ENCODE results near the gene UPF3A.
"Not testable (repeated sequence)": the region's sequence is repeated elsewhere in the genome, so short reads cannot be mapped to it uniquely, and the experiment has no call there.

The UPF3A gene

DNA sequence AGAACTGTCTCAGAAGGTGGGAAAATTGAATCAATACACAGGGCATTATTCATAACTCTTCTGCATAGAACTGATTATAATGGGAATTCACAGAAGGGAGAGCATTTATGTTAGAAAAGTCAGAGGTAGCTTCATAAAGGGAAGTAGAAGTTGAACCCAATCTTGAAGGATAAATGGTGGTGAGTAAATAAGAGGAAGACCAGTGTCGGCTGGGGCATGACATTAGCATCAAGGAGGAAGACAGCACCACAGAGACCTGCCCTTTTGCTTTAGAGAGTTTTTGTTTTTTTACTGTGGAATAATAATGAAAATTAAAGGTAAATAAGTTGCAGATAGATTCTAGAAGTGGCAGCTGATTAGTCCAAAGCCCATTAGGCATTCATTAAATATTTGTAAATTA, 24.9 kb upstream of the UPF3A start:
- peaks cover 17% of the 10 kb centered on the region; the same call in 1 of the 2 replicates for H3K4me1 ChIP-seq (ENCODE audit: insufficient read depth, low read length)
- H3K9ac ChIP-seq (ENCODE audit: low read depth, low read length) = no peak overlapping the region
- H3K36me3 ChIP-seq (ENCODE audit: insufficient read depth, low read length) = peaks cover 42% of the 10 kb centered on the region

DNA sequence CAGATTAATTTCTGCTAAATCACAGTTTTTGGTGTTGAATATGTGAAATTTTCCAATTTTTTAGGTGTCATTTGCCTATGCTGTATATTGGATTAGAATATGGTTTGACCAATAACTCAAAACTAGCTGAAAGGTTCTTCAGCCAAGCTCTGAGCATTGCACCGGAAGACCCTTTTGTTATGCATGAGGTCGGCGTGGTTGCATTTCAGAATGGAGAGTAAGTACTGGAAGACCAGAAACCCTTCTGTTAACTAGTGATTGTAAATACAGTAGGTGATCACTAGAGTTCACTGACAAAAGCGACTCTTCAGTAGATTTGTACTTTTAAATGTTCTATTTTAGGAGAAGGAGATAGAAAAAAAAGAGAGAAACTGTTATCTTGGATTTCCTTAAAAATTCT, 24.4 kb upstream of the UPF3A start:
- peaks cover 17% of the 10 kb centered on the region; the same call in 1 of the 2 replicates for H3K4me1 ChIP-seq (ENCODE audit: insufficient read depth, low read length)
- peaks cover 42% of the 10 kb centered on the region for H3K36me3 ChIP-seq (ENCODE audit: insufficient read depth, low read length)
- no peak overlapping the region for H3K9ac ChIP-seq (ENCODE audit: low read depth, low read length)
- H3K9me3 ChIP-seq (ENCODE audit: control insufficient read depth, insufficient read depth, low read length) = no peaks in the 10 kb centered on the region

More for the DNA sequence above, 24.9 kb upstream of the UPF3A start:
- H3K9me3 ChIP-seq (ENCODE audit: control insufficient read depth, insufficient read depth, low read length) = no peaks in the 10 kb centered on the region

DNA sequence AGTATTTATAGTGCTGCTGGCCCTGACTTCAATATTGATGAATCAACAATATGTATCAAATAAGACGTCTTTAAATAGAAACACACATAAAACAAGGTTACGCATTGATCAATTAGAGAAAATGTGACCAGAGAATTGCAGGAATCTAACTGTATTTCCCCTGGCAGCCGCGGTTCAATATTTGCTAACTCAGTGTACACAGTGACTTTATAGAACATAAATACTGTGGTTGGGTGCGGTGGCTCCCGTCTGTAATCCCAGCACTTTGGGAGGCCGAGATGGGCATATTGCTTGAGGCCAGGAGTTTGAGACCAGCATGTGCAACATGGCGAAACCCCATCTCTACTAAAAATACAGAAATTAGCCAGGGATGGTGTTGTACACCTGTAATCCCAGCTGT, 22.8 kb upstream of the UPF3A start:
- H3K36me3 ChIP-seq (ENCODE audit: insufficient read depth, low read length) = peaks cover 47% of the 10 kb centered on the region

DNA sequence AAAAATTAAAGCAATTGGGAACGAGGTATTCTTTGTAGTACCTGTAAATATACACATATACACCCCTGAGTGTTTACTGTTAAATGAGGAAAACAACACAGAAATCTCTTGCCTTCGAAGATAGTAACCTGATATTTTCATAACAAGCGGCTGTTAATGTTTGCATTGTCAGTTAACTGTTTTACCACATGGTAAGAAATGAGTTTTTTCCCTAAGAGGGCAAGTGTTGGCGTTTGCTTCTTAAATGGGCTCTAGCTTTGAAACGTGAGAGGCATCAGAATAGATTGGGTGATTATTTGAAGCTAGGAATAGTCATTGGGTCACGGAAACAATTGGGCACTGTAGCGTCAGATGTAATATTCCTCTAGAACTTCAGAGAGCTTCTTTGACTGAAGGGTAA, 22.0 kb upstream of the UPF3A start:
- H3K9ac ChIP-seq (ENCODE audit: low read depth, low read length) = no peak overlapping the region
- no peaks in the 10 kb centered on the region for H3K9me3 ChIP-seq (ENCODE audit: control insufficient read depth, insufficient read depth, low read length)
- peaks cover 17% of the 10 kb centered on the region; the same call in 1 of the 2 replicates for H3K4me1 ChIP-seq (ENCODE audit: insufficient read depth, low read length)
- H3K36me3 ChIP-seq (ENCODE audit: insufficient read depth, low read length) = peaks cover 51% of the 10 kb centered on the region

More for the DNA sequence above, 22.8 kb upstream of the UPF3A start:
- Histone ChIP-seq H3K9me3 (ENCODE audit: control insufficient read depth, insufficient read depth, low read length) (no peaks in the 10 kb centered on the region), H3K4me1 (ENCODE audit: insufficient read depth, low read length) (peaks cover 17% of the 10 kb centered on the region; the same call in 1 of the 2 replicates), H3K9ac (ENCODE audit: low read depth, low read length) (no peak overlapping the region)

DNA sequence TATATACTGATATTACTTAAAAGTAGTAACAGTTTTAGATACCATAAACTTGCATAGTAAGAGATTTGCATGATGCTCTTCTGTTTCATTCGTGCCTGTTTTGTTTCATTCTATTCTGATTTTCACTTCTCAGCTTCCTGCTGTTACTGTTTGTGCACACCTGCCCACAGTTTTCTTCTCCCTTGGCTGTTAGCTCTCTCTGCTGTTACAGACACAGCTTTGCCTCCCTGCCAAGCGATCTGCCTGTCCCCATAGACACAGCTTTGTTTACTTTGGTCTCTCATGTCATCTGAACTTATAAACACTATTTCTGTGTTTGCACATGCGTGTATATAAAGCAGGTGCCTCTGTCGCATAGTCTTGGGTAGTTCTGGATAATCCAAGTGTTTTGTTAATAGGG, 21.4 kb upstream of the UPF3A start:
- Histone ChIP-seq H3K36me3 (ENCODE audit: insufficient read depth, low read length) (peaks cover 55% of the 10 kb centered on the region), H3K4me1 (ENCODE audit: insufficient read depth, low read length) (peaks cover 17% of the 10 kb centered on the region; the same call in 1 of the 2 replicates), H3K9me3 (ENCODE audit: control insufficient read depth, insufficient read depth, low read length) (no peaks in the 10 kb centered on the region), H3K9ac (ENCODE audit: low read depth, low read length) (no peak overlapping the region)

DNA sequence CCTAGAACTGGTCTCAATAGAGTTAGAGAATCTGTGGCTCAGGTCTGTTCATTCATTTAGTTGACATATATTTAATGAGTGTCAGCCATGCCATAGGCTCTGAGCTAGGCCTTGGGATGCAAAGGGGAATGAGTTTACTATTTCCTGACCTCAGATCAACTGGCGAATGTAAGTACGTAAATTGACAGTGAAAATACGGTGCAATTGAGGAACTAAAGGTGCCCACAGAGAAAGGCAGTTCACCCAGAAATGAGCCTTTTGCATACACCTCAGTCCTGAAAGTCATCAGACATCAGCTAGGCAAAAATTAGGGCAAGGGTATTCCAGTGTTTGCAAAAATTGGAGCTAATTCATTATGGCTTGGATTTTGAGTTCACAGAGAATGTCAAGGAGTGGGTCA, 20.6 kb upstream of the UPF3A start:
- Histone ChIP-seq H3K36me3 (ENCODE audit: insufficient read depth, low read length) (peaks cover 52% of the 10 kb centered on the region), H3K4me1 (ENCODE audit: insufficient read depth, low read length) (peaks cover 17% of the 10 kb centered on the region; the same call in 1 of the 2 replicates), H3K9me3 (ENCODE audit: control insufficient read depth, insufficient read depth, low read length) (no peaks in the 10 kb centered on the region), H3K9ac (ENCODE audit: low read depth, low read length) (no peak overlapping the region)

DNA sequence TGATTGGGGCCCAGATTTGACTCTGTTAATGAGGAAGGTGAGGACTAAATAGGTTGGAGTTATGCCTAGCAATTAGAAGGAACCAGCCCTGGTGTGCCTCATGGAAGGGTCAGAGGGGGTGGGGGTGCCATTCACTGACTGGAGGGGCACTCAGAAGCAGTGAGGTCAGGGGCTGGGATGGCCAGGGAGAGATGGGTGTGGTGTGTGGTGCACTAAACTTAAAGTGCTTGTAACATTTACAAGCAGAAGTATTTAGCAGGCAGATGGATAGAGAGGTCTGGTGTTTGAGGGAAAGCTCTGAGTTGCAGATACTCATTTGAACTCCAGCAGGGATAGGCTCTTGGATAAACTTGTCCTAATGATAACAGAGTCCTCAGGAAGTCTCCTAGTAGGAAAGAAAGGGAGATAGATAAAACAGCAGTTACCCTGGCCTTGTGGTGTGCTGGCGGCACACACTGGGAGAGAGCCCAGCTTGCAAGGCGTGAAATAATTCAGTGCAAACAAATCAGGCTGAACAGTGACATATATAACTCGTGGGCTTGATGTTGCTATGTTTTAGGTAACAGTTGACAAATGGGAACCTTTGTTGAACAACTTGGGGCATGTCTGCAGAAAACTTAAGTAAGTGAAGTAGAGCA, 20.0 kb upstream of the UPF3A start:
- Histone ChIP-seq H3K36me3 (ENCODE audit: insufficient read depth, low read length) (peaks cover 52% of the 10 kb centered on the region), H3K9ac (ENCODE audit: low read depth, low read length) (no peak overlapping the region), H3K9me3 (ENCODE audit: control insufficient read depth, insufficient read depth, low read length) (no peaks in the 10 kb centered on the region), H3K4me1 (ENCODE audit: insufficient read depth, low read length) (peaks cover 12% of the 10 kb centered on the region; the same call in 1 of the 2 replicates)

DNA sequence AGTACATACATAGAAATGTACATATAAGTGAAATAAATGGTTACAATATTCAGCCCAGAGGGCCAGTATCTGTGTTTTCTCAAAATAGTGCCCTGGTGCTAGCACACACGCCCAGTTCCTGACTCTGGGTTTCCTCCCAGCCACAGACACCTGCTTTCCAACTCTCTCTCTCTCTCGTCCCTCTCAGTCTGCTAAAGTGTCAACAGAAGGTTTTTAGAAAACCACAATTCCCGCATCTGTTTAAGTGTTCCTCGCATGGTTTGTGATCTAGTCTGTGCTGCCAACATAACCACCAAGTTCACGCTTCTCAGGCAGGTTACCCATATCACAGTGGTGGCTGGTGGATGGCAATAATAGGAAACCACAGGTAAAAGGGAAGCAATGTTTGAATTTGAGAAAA, 17.8 kb upstream of the UPF3A start:
- no peaks in the 10 kb centered on the region for H3K4me1 ChIP-seq (ENCODE audit: insufficient read depth, low read length)
- no peak overlapping the region; the same call in 1 of the 2 replicates for H3K9ac ChIP-seq (ENCODE audit: low read depth, low read length)
- peaks cover 52% of the 10 kb centered on the region for H3K36me3 ChIP-seq (ENCODE audit: insufficient read depth, low read length)
- H3K9me3 ChIP-seq (ENCODE audit: control insufficient read depth, insufficient read depth, low read length) = no peaks in the 10 kb centered on the region

DNA sequence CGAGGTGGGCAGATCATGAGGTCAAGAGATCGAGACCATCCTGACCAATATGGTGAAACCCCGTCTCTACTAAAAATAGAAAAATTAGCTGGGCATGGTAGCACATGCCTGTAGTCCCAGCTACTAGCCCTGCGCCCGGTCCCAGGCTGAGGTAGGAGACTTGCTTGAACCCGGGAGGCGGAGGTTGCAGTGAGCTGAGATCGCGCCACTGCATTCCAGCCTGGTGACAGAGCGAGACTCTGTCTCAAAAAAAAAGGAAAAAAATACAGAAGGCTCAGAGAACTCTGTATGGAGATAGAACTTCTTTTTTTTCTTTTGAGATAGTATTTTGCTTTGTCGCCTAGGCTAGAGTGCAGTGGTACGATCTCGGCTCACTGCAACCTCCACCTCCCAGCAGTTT, 17.1 kb upstream of the UPF3A start:
- not testable (repeated sequence) for H3K9ac ChIP-seq (ENCODE audit: low read depth, low read length); H3K9me3 ChIP-seq (ENCODE audit: control insufficient read depth, insufficient read depth, low read length); H3K4me1 ChIP-seq (ENCODE audit: insufficient read depth, low read length)
- peaks cover 56% of the 10 kb centered on the region for H3K36me3 ChIP-seq (ENCODE audit: insufficient read depth, low read length)

DNA sequence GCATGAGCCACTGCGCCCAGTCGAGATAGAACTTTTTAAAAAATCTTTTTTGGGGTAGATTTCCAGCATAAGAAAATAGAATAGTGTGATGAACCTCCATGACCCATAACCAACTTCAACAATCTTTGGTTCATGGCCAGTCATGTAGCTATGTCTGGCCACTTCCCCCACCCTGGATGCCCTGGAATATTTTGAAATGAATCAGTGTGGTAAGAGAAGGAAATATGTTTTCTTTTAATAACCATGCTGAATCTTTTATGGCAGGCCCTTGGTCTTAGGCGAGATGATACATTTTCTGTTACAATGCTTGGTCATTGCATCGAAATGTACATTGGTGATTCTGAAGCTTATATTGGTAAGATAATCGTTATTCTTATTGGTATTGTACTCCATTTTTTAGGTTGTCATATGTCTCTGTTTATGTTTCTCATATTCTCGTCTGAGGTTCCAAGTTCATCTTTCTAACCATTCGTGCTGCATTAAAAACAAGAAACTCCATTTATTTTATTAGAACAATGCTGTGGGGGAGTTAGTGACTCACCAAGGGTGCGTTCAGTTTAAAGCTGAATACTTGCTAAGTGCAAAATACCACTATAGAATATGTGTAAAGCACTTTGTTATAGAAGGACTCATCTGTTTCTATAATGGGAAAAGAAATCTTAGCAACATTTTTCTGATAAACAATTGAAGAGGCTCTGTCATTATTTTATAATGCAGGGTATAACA, 16.4 kb upstream of the UPF3A start:
- Histone ChIP-seq H3K9ac (ENCODE audit: low read depth, low read length) (no peak overlapping the region), H3K36me3 (ENCODE audit: insufficient read depth, low read length) (peaks cover 53% of the 10 kb centered on the region), H3K9me3 (ENCODE audit: control insufficient read depth, insufficient read depth, low read length) (no peaks in the 10 kb centered on the region; the same call in 1 of the 2 replicates), H3K4me1 (ENCODE audit: insufficient read depth, low read length) (no peaks in the 10 kb centered on the region)

DNA sequence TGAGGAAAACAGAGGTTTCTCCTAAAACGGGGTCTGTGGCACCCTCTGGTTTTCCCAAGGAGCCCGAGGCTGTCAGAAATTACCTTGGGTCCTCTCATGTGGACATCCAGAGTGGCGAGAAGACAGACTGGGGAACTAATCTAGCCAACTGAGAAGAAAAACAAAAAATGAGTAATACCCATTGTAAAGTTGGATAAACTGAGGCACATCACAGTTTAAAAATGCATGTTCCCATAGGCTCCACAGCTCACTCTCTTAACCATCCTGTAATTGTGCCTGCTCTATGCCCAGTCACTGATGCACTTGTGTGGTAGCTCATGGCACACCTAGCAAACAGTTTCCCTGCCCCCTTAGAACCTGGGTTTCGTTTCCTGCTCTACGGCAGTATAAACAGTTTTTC, 15.2 kb upstream of the UPF3A start:
- Histone ChIP-seq H3K9ac (ENCODE audit: low read depth, low read length) (no peak overlapping the region), H3K36me3 (ENCODE audit: insufficient read depth, low read length) (peaks cover 46% of the 10 kb centered on the region), H3K9me3 (ENCODE audit: control insufficient read depth, insufficient read depth, low read length) (no peaks in the 10 kb centered on the region; the same call in 1 of the 2 replicates), H3K4me1 (ENCODE audit: insufficient read depth, low read length) (no peaks in the 10 kb centered on the region)

DNA sequence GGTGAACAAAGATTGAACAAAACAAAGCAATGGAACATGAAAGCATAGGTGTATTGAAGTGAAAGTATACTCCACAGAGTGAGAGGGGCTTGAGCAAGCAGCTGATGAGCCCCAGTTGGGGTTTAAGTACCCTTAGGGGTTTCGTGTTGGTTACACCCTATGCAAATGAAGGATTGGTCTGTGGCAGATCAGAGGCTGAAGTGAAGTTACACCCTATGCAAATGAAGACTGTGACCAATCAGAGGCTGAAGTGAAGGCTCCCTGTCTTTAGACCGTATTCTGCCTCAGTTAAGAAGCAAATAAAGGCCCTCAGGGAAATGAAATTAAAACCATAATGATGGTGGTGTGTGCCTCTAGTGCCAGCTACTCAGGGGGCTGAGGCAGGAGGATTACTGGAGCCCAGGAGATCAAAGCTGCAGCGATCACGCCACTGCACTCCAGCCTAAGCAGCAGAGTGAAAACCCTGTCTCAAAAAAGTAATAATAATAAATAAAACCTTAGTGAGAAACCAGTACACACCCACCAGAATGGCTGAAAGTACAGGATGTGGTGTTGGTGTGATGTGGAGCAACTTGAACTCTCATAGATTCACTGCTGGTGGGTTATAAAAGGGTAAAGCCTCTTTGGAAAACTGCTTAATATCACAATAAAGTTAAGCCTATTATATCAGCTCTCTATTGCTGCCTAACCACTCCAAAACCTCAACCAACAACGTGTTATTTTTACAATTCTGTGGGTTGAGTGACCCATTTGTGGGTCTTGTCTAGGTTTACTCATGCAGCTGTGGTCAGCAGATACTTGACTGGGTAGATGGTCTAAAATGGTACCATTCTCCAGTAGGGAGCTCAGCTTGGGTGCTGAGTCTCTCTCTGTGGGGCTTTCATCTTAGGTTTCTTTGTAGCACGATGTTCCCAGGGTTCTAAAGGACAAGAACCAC, 12.8 kb upstream of the UPF3A start:
- no peaks in the 10 kb centered on the region for H3K4me1 ChIP-seq (ENCODE audit: insufficient read depth, low read length)
- no peaks in the 10 kb centered on the region; the same call in 1 of the 2 replicates for H3K9me3 ChIP-seq (ENCODE audit: control insufficient read depth, insufficient read depth, low read length)
- H3K9ac ChIP-seq (ENCODE audit: low read depth, low read length) = no peak overlapping the region
- peaks cover 39% of the 10 kb centered on the region for H3K36me3 ChIP-seq (ENCODE audit: insufficient read depth, low read length)

DNA sequence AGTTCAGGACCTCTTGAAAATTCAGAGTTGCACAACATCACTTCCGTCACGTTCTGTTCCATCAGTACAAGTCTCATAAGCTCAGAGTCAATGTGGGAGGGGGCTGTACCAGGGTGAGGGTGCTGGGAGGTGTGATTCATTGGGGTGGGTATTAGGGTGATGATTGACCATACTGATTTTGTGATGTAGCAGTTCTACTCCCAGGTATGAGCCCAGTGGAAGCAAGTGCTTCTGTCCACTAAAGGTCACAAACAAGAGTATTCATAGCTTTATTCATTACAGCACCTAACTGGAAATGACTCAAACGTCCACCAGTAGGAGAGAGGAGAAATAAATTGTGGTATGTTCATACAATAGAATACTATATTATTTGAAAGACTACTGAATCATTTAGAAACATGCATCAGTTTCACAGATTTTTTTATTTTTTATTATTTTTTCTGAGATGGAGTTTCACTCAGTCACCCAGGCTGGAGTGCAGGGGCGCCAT, 12.1 kb upstream of the UPF3A start:
- Histone ChIP-seq H3K9ac (ENCODE audit: low read depth, low read length) (no peak overlapping the region), H3K36me3 (ENCODE audit: insufficient read depth, low read length) (peaks cover 35% of the 10 kb centered on the region), H3K9me3 (ENCODE audit: control insufficient read depth, insufficient read depth, low read length) (no peaks in the 10 kb centered on the region; the same call in 1 of the 2 replicates), H3K4me1 (ENCODE audit: insufficient read depth, low read length) (no peaks in the 10 kb centered on the region)

DNA sequence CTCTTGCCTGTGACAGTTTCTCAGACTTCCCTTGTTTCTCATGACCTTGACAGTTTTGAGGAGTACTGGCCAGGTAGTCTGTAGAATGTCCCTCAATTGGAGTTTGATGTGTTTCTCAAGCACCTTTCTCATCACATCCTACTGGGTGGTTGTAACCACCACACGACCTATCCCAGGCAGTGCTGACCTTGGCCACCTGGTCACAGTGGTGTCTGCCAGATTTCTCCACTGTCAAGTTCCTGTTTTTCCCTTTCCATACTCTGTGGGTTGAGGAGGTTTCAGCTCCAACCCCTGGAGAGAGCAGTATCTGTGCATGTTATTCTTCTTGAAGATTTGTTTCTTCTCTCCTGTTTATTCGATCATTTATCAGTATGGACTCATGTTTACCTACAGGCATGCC, 8.4 kb upstream of the UPF3A start:
- no peak overlapping the region for H3K9ac ChIP-seq (ENCODE audit: low read depth, low read length)
- no peaks in the 10 kb centered on the region; the same call in 1 of the 2 replicates for H3K9me3 ChIP-seq (ENCODE audit: control insufficient read depth, insufficient read depth, low read length)
- peaks cover 35% of the 10 kb centered on the region for H3K36me3 ChIP-seq (ENCODE audit: insufficient read depth, low read length)
- no peaks in the 10 kb centered on the region for H3K4me1 ChIP-seq (ENCODE audit: insufficient read depth, low read length)
